H9 (cell line): ENCODE data around the gene CAMK1. TPM values are rescaled to one million over a fixed set of nuclear protein-coding genes. Genes with fewer than 3 reads are reported as not detected.

Source experiments
- DNase-seq: peaks from one replicate; pipeline ENCODE4 v3.0.0-alpha.2; 2017
- H2AFZ ChIP-seq: one replicate; pipeline ENCODE4 v1.6.1; 2013; ENCODE audit warnings: mild to moderate bottlenecking, low read length, control low read depth, moderate library complexity
- H2AK5ac ChIP-seq: 2 replicates; pipeline ENCODE4 v1.6.1; 2013; ENCODE audit warnings: low read length, control low read depth, mixed read lengths; ENCODE audit not compliant: insufficient read length
- H2BK120ac ChIP-seq: one replicate; pipeline ENCODE4 v1.6.1; 2013; ENCODE audit warnings: low read depth, mild to moderate bottlenecking, low read length, control low read depth, inconsistent platforms; ENCODE audit not compliant: poor library complexity, severe bottlenecking
- H2BK12ac ChIP-seq: 2 replicates; pipeline ENCODE4 v1.6.1; 2013; ENCODE audit warnings: low read length, control low read depth, mixed read lengths, low read depth; ENCODE audit not compliant: insufficient read length
- H2BK15ac ChIP-seq: 2 replicates; pipeline ENCODE4 v1.6.1; 2013; ENCODE audit warnings: low read depth, low read length, control low read depth
- H2BK20ac ChIP-seq: one replicate; pipeline ENCODE4 v1.6.1; 2013; ENCODE audit warnings: low read depth, mild to moderate bottlenecking, low read length, control low read depth, inconsistent platforms; ENCODE audit not compliant: poor library complexity, severe bottlenecking
- H2BK5ac ChIP-seq: 2 replicates; pipeline ENCODE4 v1.6.1; 2013; ENCODE audit warnings: low read length, control low read depth, mixed read lengths; ENCODE audit not compliant: insufficient read length
- H3K14ac ChIP-seq: 2 replicates; pipeline ENCODE4 v1.6.1; 2013; ENCODE audit warnings: low read length, control low read depth; ENCODE audit not compliant: insufficient read depth
- H3K18ac ChIP-seq: 2 replicates; pipeline ENCODE4 v1.6.1; 2013; ENCODE audit warnings: low read depth, mild to moderate bottlenecking, mixed read lengths, low read length, control low read depth; ENCODE audit not compliant: insufficient read length
- H3K23ac ChIP-seq: 2 replicates; pipeline ENCODE4 v1.6.1; 2013; ENCODE audit warnings: low read length, control low read depth, mixed read lengths, low read depth; ENCODE audit not compliant: insufficient read length
- H3K23me2 ChIP-seq: 2 replicates; pipeline ENCODE4 v1.6.1; 2013; ENCODE audit warnings: low read depth, mild to moderate bottlenecking, mixed read lengths, low read length, control low read depth; ENCODE audit not compliant: insufficient read length, poor library complexity, severe bottlenecking
- H3K27ac ChIP-seq: 2 replicates; pipeline ENCODE4 v1.5.1; 2013; ENCODE audit warnings: low read length, control low read depth, mixed read lengths, low read depth; ENCODE audit not compliant: insufficient read length
- H3K27me3 ChIP-seq: 2 replicates; pipeline ENCODE4 v1.6.1; 2013; ENCODE audit warnings: low read length, control low read depth, inconsistent platforms; ENCODE audit not compliant: insufficient read depth
- H3K4ac ChIP-seq: 2 replicates; pipeline ENCODE4 v1.6.1; 2013; ENCODE audit warnings: low read depth, mild to moderate bottlenecking, control low read depth, inconsistent platforms, low read length, moderate library complexity
- H3K4me1 ChIP-seq: 2 replicates; pipeline ENCODE4 v1.6.1; 2013; ENCODE audit warnings: low read length, control low read depth, inconsistent platforms; ENCODE audit not compliant: insufficient read depth
- H3K4me2 ChIP-seq: 2 replicates; pipeline ENCODE4 v1.6.1; 2013; ENCODE audit warnings: low read length, control low read depth, mixed read lengths; ENCODE audit not compliant: insufficient read length, insufficient read depth
- H3K56ac ChIP-seq: 2 replicates; pipeline ENCODE4 v1.6.1; 2013; ENCODE audit warnings: low read depth, mild to moderate bottlenecking, mixed read lengths, low read length, control low read depth; ENCODE audit not compliant: insufficient read length
- H3K79me1 ChIP-seq: 2 replicates; pipeline ENCODE4 v1.6.1; 2013; ENCODE audit warnings: low read depth, mild to moderate bottlenecking, moderate library complexity, low read length, control low read depth, inconsistent platforms; ENCODE audit not compliant: insufficient read depth, poor library complexity, severe bottlenecking
- H3K79me2 ChIP-seq: 2 replicates; pipeline ENCODE4 v1.6.1; 2013; ENCODE audit warnings: low read length, control low read depth, inconsistent platforms; ENCODE audit not compliant: insufficient read depth
- H3K9ac ChIP-seq: 2 replicates; pipeline ENCODE4 v1.6.1; 2013; ENCODE audit warnings: low read length, control low read depth, mixed read lengths; ENCODE audit not compliant: insufficient read length; ENCODE audit errors: extremely low read depth
- H3K9me3 ChIP-seq: one replicate; pipeline ENCODE4 v1.6.1; 2013; ENCODE audit warnings: low read depth, low read length, inconsistent platforms; ENCODE audit not compliant: control insufficient read depth
- H3T11ph ChIP-seq: one replicate; pipeline ENCODE4 v1.6.1; 2013; ENCODE audit warnings: mild to moderate bottlenecking, low read length, control low read depth, inconsistent platforms
- H4K20me1 ChIP-seq: one replicate; pipeline ENCODE4 v1.6.1; 2013; ENCODE audit not compliant: control insufficient read depth, insufficient read length, insufficient read depth
- H4K5ac ChIP-seq: 2 replicates; pipeline ENCODE4 v1.6.1; 2013; ENCODE audit warnings: low read depth, mild to moderate bottlenecking, mixed read lengths, low read length, control low read depth; ENCODE audit not compliant: insufficient read length
- H4K8ac ChIP-seq: replicated peaks from 2 replicates; pipeline ENCODE4 v1.6.1; 2013; ENCODE audit warnings: low read length, control low read depth, mixed read lengths, low read depth; ENCODE audit not compliant: insufficient read length
- H4K91ac ChIP-seq: 2 replicates; pipeline ENCODE4 v1.6.1; 2013; ENCODE audit warnings: low read depth, mild to moderate bottlenecking, moderate library complexity, mixed read lengths, low read length, control low read depth; ENCODE audit not compliant: insufficient read length
- H3K27ac Mint-ChIP-seq, 3 experiments: 2 replicates in 2 of 3; 3 replicates in 1 of 3; pipeline ENCODE4 v1.8.0; 2020 to 2021; ENCODE audit warnings: mixed read lengths in 3 of 3, mild to moderate bottlenecking in 1 of 3, moderate library complexity in 1 of 3
- H3K27me3 Mint-ChIP-seq: 2 replicates; pipeline ENCODE4 v1.8.0; 2021; ENCODE audit warnings: low read depth, mild to moderate bottlenecking, moderate library complexity, mixed read lengths
- H3K36me3 Mint-ChIP-seq, 3 experiments: 2 replicates in 2 of 3; 3 replicates in 1 of 3; pipeline ENCODE4 v1.8.0; 2020 to 2021; ENCODE audit warnings: low read depth in 3 of 3, mixed read lengths in 3 of 3; ENCODE audit not compliant: insufficient read depth in 1 of 3
- H3K4me1 Mint-ChIP-seq, 2 experiments: 2 replicates each; pipeline ENCODE4 v1.8.0; 2020; ENCODE audit warnings: mixed read lengths in 2 of 2
- H3K4me3 Mint-ChIP-seq, 2 experiments: 2 replicates in 1 of 2; 3 replicates in 1 of 2; pipeline ENCODE4 v1.8.0; 2020 to 2021; ENCODE audit warnings: mild to moderate bottlenecking in 2 of 2, mixed read lengths in 2 of 2, moderate library complexity in 1 of 2
- H3K9me3 Mint-ChIP-seq, 2 experiments: 2 replicates in 1 of 2; 3 replicates in 1 of 2; pipeline ENCODE4 v1.8.0; 2020; ENCODE audit warnings: mild to moderate bottlenecking in 2 of 2, mixed read lengths in 2 of 2, moderate library complexity in 1 of 2
- WGBS: extraction: QIAGEN DNeasy Blood & Tissue Kit; methylation state at CpG from one replicate; pipeline ENCODE4 v1.1.7; 2013; ENCODE audit warnings: missing lambda C conversion rate, low lambda C conversion rate, mixed read lengths; ENCODE audit not compliant: insufficient read length; ENCODE audit errors: extremely low coverage; 5-methylcytosine and 5-hydroxymethylcytosine counted together
- total RNA-seq: library from RNA; stranded (reverse); gene quantifications from 2 replicates; pipeline ENCODE4 v1.2.1, GENCODE V29; 2021
- TF ChIP-seq, protein P1 (sequence below): fragments of 200-600 bp; sonication (generic); conservative IDR thresholded peaks from 3 replicates; pipeline ENCODE4 v1.8.0; 2021; ENCODE audit warnings: antibody characterized with exemption, mild to moderate bottlenecking

Gene CAMK1
- total RNA-seq, 1 experiment from 2014 or later, result 9.2 TPM

DNA sequence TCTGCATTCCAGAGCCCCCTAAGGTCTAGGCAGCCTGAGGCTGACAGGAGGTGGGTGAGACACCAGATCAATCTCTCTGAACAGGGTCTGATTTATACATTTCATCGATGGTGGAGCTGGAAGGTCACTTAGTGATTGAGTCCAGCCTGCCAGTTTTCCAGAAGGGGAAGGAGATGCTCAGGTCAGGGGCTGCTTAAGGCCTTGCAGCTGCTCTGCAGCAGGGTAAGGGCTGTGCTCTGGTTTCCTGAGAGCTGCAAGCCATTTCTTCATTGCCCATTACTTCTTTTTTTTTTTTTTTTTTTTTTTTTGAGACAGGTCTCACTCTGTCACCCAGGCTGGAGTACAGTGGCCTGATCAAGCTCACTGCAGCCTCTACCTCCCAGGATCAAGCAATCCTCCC, 11.8 kb upstream of the CAMK1 start:
- Histone ChIP-seq H4K91ac (no peak overlapping the region), H3T11ph (no peak overlapping the region), H3K56ac (no peak overlapping the region), H2BK15ac (no peak overlapping the region), H2AFZ (no peak overlapping the region), H3K9me3 (no peaks in the 10 kb centered on the region), H2BK12ac (no peak overlapping the region), H3K4ac (no peak overlapping the region), H3K4me2 (no peak overlapping the region), H4K8ac (no peak overlapping the region), H2BK5ac (no peak overlapping the region), H3K23ac (no peak overlapping the region), H3K79me2 (no peaks in the 10 kb centered on the region), H3K4me1 (no peaks in the 10 kb centered on the region), H4K20me1 (no peaks in the 10 kb centered on the region), H3K27ac (no peak overlapping the region), H3K9ac (no peak overlapping the region), H2BK20ac (no peak overlapping the region), H2BK120ac (no peak overlapping the region), H3K14ac (no peak overlapping the region), H4K5ac (no peak overlapping the region), H2AK5ac (no peak overlapping the region), H3K27me3 (no peaks in the 10 kb centered on the region), H3K18ac (no peak overlapping the region), H3K23me2 (no peaks in the 10 kb centered on the region), H3K79me1 (no peaks in the 10 kb centered on the region)
- peaks cover 7 to 8% of the 10 kb centered on the region in 2 experiments; a peak in 3 of 4 replicates for H3K4me1 Mint-ChIP-seq
- no peaks in the 10 kb centered on the region for H3K9me3 Mint-ChIP-seq
- no peak overlapping the region for H3K4me3 Mint-ChIP-seq
- no peaks in the 10 kb centered on the region; the same call in 1 of the 2 replicates for H3K27me3 Mint-ChIP-seq
- no peak overlapping the region for H3K27ac Mint-ChIP-seq
- no peak for DNase-seq
- peaks cover 18 to 59% (median 55%) of the 10 kb centered on the region in 3 experiments; a peak in 6 of 7 replicates for H3K36me3 Mint-ChIP-seq
- WGBS, result no CpG with 5 or more reads among the region's 1 CpG
- TF ChIP-seq, protein P1, sequence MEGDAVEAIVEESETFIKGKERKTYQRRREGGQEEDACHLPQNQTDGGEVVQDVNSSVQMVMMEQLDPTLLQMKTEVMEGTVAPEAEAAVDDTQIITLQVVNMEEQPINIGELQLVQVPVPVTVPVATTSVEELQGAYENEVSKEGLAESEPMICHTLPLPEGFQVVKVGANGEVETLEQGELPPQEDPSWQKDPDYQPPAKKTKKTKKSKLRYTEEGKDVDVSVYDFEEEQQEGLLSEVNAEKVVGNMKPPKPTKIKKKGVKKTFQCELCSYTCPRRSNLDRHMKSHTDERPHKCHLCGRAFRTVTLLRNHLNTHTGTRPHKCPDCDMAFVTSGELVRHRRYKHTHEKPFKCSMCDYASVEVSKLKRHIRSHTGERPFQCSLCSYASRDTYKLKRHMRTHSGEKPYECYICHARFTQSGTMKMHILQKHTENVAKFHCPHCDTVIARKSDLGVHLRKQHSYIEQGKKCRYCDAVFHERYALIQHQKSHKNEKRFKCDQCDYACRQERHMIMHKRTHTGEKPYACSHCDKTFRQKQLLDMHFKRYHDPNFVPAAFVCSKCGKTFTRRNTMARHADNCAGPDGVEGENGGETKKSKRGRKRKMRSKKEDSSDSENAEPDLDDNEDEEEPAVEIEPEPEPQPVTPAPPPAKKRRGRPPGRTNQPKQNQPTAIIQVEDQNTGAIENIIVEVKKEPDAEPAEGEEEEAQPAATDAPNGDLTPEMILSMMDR, result no peak
